EL (cell line): ENCODE data around the gene ZXDC.

Experiments used
- DNase-seq: peaks from one replicate; pipeline ENCODE4 v3.0.0-alpha.2; 2016

Gene ZXDC

DNA sequence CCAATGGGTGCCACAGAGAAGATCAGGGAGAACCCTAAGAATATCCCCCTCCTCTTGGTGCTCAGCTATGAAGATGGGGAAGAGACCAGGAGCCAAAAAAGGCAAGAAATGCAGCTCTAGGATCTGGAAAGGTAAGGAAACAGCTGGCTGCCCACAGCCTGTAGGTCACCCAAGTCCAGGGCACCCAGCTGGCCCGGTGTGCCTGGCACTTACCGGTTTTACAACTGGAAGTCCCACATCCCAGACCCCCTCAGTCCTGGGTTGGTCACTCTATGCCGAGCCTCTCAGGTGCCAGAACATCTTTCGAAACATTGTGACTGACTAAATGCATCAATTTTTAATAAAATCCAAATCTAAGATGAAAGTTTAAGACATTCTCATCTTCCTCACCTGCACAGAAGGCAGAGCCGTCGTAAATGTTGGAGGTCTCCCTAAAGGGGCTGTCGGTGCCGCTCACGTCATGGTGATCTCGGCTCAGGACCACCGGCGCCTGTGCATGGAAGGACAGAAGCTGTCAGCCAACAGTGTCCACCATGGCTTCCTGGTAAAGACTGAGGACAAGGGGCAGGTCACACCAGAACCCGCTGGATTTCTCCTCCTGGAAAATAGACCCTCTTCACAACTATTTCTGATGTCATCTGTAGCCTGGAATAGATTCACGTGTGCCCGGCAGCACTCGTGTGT lies 13.3 kb upstream of the ZXDC start:
- no peak for DNase-seq

DNA sequence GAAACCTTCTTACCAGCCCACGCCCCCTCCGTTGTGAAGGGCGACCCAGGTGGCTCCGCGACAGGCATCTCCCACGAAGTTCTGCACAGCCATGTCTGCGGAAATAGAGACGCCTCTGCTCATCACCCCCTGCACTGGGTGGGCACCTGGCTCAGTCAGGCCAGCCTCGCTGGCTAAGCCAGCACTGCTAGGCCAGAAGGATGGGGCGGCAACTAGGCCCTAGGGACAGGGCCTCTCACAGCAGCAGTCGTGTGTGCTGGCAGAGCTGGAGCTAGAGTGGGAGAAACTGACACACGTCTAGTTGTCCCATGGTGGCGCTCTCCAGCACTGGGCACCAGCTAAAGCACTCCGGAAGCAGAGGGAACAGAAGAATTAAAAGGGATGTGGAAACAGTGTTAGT lies 12.5 kb upstream of the ZXDC start:
- DNase-seq, result no peak

DNA sequence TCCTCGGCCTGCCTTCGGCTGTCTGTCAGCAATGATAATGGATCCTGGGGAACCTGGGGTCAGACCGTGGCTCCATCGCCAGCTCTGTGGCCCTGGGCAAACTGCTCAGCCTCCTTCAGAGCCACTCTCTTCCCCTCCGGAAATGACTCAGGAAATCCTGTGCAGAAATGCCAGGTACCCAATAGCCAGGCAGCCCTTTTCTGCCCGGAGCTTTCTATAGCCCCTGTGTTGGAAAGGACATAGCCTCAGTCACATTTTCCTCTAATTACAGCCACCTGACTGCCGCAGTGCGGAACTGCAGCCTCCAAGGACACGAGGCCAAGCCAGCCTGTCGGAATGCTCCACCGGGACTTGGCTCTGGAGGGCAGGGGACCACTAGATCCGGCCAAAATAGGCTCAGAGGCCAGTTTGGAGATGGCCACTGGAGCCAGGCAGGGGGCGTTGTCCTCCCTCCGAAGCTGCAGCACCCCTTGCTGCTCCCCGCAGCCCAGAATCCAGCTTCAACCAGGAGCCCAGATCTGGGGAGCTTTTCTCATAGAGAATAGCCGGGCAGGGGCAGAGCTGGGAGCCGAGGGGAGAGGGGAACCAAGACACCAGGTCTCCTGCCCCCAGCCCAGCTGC lies 11.6 kb upstream of the ZXDC start:
- DNase-seq, result peak; percentile 48

DNA sequence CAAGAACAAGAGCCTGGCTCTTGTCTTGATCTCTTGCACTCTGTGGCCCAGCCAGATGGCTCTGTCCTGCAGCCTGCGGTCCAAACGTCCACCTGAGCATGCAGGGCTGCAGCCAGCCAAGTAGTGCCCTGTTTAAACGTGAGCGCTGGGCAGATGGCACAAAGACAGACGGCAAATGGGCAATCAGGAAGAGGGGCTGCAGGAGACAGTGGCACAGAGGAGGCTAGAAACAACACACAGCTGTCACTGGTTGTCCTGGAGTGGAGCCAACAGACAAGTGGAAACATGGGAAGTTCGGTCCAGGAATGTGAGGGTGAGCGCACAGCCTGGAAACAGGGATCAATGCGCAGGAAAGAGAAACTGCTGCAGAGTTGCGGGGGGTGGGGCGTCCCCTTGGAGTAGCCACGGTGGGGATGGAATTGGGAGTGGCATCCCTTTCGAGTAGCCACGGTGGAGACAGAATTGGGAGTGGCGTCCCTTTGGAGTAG lies 10.7 kb upstream of the ZXDC start:
- no peak for DNase-seq

DNA sequence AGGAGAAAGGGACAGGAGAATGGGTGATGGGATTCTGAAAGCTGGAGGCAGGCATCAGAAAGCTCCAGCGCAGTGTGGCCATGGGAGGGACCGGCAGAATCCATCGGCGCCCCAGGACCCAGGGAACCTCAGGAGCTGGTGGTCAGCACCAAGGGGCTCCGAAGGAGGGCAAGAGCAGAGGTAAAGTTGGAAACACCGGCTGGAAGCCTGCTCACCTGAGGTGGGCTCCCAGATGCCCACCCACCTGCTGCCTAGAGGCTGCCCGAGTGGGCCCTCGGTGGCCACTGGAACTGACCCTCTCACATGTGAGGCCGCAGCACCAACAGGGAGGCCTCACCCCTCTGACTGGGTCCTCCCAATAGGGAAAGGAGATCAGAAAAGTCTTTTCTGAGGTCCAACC lies 10.3 kb upstream of the ZXDC start:
- no peak for DNase-seq

DNA sequence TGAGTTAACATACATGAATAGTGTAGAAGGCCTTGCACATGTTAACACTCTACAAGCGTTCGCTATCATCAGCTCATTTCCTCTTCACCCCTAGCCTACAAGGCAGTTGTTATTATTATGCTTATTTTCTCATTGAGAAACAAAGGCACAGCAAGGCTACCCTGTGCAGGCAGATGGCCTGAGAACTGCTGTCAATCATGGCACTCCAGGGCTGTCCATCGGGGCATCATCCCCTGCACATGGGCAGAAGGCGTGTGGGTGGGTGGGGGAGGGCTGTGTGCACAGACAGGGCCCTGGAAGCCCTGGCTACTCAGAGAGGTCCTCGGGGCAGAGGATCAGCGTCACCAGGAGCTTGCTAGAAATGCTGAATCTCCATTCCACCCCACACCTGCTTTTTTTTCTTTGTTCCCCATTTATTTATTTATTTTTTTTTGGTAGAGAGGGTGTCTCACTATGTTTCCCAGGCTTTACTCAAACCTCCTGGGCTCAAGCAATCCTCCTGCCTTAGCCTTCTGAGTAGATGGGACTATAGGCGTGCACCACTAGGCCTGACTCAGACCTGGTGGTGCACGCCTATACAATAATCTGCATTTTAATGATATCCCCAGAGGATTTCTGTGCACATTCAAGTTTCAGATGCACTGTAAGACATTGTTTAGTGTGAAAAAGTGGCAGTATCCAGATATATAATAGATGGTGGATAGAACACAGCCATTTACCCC lies 9.6 kb upstream of the ZXDC start:
- DNase-seq, result no peak

DNA sequence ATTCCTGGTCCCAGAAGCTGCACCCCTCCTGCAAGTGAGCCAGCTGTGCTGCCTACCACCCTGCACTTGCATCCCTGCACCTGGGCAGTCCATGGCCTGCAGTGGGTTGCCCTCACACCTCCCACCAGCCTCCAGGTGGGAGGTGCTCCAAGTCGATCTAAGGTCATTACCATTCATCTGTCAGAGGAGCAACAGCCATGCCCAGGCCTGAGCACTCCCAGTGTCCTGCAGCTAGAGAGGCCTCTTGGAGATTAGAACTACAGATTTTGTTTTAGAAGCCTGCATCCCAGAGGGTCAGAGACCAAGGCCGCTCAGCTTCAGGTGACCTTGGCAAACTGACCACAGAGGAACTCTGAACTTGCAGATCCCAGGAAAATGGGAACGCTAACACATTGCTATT lies 9.0 kb upstream of the ZXDC start:
- DNase-seq, result no peak

DNA sequence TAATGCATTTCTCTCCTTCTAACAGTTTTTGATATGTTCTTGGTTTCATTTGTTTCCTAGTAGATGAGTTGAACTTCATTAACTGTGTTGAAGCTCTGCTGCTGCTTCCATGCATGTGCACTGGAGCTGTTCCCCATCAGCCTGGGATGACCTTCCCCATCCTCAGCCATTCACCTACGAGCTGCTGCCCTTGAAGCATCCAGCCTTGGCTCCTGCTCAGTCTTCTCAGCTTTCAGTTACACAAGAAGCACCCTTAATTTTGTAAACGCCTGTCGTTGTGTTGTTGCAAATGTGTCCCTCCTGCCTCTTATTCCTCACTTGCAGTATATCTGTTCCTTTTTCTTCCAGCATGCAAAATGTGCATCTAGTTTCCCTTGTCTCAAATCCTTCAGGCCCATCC lies 8.5 kb upstream of the ZXDC start:
- DNase-seq, result no peak

DNA sequence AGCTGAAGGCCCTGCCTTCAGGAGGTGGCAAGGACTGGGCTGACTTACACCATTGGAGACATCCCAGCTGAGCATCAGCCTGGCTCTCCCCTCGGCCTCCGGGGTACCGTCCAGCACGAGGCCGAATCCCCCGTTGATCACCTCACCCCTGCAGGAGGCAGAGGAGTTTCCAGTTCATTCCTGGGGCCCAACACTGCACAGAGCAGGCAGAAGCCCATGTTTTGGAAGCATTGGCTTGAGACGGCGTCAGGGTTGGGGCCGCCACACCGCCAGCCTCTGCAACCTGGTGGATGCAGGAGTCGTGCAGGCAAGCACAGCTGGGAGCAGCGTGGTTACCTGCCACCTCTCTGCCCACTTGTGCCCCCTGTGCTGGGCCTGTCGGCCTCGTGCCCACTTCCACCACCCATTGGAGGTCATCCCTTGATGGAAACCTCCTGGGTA lies 7.7 kb upstream of the ZXDC start:
- DNase-seq, result no peak

DNA sequence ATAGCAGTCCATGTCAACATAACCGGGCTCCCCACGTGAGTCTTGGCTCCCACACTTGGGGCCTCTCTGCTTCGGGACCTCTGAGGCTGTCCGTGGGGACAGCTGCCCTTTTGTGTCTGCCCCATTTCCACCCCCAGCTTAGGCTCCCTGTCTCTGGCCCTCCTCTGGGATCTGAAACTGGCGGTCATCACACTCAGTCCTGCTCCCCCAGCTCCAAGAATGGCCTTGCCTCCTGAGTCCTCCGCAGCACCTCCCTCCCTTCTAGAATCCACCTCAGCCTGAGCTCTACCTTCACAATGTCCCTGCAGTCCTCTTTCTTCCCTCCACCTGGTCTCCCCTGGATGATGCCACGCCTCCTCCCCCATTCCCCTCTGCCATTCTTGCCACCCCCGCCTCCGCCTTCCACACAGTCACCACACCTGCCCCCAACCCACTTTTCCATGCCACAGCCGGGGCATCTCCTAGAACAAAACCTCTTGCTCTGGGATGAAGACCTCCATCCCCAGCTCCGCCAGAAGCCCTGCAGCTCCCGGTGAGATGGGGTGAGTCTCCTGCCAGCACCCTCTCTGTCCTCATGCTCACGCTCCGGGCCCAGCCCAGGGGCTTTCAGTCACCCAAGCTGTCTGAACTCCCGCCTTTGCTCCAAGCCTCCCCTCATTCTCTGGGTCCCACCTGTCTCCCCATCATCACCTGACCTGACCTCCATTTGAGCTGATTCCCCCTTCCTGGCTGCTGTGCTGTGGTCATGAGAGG lies 7.0 kb upstream of the ZXDC start:
- DNase-seq, result no peak

DNA sequence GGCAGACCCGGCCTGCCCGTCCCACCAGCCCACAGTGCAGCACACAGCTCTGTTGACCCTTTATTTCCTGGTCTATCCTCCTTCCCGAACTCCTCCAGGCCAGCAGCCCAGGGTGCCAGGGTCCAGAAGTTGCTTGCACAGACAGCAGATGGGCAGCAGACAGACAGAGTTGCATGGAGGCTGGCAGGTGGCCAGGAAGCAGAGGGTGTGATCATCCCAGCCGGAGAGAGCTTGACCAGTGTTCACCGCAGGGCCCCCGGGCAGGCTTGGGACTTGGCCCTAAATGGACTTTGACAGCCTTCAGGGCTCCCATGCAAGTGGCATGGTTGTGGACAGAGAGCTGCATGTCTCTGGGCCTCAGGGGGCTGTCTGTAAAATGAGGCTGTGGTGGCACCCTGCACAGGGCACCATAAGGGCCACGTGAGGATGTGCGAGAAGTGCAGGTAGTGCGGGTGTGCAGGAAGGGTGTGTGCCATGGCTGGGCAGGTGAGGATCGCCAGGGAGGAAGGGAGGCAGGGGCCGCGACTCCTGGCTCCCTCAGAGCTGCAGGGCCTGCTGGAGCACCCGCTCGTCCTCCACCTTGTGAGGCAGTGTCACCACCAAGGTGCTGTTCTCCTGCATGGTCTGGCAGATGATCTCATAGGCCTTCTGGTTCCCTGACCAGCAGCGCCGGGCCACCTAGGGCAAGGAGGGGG lies 6.3 kb upstream of the ZXDC start:
- DNase-seq, result peak; percentile 50

DNA sequence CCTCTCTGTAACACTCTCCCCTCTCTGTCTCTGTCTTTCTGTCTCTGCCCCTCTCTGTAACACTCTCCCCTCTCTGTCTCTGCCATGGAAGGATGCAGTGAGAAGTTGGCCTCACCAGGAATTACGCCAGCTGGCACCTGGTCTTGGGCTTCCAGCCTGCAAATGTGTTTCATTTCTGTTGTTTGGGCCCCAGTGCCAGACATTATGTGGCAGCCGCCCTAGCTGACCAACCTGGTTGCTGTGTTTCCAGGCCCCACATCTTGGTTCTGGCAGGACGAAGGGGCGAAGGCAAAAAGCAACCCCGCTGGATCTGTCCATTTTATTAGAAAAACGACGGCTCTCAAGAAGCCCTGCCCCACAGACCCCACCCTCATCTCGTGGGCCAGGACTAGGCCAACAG lies 5.2 kb upstream of the ZXDC start:
- no peak for DNase-seq

DNA sequence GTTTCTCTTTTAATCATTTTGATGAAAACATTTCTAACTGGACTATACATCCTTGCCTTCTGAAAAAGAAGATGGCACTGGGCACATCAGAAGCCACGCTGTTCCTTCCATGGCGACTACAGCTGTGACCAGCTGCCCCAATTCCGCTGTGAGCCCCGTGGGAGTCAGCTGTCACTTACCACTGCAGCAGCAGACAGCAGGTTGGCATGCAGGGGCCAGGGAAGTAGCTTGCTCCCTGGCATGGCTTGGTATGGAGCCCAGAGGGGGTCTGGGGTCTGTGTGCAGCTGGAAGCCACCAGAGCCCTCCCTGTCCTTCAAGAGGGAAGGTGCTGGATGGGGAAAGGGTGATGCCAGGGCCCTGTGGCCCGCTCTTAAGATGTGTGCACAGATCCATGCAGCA lies 4.5 kb upstream of the ZXDC start:
- no peak for DNase-seq

DNA sequence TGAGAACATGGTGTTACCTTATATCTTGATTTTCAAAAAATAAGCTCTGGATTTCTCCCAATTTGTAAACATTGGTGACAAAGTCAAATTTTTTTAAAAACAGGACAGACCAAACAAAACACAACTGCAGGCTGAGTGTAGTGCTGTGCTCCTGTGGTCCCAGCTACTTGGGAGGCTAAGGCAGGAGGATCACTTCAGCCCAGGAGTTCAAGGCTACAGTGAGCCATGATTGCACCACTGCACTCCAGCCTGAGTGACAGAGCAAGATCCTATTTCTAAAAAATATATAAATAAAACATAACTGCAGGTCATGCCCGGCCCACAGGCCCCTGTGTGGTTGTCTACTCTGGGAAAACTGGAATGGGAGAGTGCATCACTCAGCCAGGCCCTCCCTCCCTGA lies 4.0 kb upstream of the ZXDC start:
- DNase-seq, result no peak

DNA sequence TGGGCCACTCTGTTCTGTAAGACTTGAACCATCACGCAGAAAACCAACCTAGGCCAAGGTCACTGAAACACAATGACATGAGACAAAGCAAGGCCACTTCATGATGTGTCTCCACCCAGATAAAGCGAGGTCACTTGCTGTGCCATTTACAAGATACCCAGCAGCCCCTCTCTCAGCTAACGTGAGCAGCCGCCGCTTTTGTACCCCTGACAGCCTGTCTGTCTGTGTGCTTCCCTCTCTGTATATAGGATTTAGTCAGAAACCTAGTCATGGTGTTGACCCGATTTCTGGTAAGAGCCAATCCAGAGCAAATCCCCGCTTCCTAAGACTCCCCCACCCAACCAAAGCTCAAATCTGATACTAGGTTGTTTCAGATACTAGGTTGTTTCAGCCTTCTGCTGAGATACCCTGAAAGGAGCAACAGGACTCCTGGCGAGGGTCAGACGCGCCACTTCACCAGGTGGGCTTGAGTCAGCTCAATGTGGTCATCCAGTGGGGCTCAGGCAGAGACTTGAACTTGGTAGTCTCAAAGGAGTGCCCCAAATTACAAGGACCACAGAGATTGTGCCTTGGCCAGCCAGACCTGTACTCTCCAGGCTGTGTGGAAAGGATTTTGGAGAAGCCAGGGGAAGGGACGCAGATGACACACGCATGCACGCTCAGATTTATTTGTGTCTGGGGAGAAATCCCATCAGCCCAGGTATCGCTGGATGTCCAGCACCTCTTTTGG lies 3.1 kb upstream of the ZXDC start:
- DNase-seq, result no peak

DNA sequence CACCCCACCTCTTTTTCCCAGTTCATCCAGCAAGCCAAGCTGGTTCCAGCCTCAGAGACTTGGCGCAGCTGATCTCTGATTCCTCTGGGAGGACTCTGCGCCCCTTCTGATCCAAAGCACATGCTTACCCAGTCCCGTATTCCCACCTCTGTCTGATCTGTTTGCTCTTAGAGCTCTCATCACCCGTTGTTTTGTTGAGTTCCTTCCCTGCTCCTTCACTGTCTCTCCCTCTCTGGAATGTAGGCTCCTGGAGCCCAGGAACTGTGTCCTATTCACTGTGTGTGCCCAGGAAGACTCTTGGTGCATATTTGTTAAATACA lies 1.3 kb upstream of the ZXDC start:
- no peak for DNase-seq

DNA sequence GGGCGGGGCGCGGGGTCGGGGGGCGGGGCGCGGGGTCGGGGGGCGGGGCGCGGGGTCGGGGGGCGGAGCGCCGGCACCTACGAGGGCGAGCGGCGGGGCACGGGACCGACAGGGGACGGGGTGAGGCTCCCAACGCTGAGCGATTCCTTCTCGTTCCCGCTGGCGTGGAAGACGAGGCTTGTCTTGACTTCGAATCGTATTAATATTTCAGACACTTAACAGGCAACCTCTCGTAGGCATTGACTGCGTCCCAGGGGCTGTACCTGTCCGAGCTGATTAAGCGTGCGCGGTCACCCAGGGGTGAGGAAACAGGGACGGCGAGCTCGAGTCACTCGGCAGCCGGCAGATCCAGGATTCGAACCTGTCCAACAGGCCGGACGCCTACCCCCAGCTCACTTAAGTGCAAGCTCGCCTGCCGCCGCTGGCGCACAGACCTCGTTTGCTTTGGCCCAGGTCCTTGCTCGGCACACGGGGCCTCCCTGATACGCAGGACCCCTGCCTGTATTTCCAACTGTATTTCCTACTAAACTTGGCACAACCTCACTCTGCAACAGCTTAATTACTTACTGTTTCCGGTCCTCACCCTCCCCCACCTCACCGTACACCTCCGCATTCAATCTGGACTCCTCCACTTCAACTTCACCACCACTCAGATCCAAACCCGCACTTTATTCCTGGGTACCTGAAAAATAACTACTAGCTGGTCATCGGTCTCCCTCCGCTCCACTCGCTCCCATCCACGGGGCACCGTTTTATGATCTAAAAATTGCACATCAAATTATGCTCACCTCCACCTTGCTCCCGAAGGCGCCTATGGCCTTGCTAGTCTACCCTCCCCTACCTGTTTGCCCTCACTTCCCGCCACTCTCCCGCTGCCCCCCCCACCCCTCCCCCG lies 722 bp upstream of the ZXDC start:
- no peak for DNase-seq

DNA sequence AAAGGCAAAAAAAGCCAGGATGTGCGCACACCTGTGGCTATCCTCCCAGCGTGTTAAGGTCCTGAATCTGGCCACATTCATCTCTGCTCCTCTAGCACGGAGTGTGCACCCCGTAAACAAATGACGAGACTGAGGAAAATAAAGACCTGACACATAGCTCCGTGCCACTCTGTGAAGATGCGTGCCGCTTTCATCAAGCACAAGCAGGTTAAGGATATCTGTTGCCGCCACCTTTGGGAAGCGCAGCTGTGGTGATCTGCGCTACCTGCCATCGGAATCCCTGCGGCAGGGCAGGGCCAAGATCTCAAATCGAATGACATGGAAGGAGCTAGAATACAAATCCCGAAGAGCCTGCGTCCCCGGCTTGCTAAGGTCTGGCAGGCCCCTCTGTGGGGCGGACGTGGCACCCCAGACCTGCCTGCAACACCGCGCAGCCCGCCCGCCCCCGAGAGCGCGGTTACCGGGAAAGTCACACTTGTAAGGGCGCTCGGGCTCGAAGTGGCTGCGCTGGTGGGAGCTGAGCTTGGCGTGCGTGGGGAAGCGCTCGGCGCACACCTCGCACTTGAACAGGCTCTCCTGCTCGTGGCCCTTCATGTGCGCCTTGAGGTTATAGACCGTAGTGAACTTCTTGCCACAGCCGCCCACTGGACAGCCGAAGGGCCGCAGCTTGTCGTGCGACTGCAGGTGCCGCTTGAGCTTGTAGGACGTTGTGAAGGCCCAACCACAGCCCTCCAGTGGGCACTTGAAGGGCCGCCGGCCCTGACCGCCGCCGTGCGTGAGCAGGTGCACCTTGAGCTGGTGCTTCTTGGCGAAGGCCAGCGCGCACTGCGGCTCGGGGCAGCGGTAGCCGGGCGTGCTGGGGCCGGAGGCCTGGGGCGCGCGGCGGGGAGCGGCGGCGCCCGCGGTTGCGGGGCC lies 936 bp downstream of the ZXDC start:
- peak; percentile 45 for DNase-seq

DNA sequence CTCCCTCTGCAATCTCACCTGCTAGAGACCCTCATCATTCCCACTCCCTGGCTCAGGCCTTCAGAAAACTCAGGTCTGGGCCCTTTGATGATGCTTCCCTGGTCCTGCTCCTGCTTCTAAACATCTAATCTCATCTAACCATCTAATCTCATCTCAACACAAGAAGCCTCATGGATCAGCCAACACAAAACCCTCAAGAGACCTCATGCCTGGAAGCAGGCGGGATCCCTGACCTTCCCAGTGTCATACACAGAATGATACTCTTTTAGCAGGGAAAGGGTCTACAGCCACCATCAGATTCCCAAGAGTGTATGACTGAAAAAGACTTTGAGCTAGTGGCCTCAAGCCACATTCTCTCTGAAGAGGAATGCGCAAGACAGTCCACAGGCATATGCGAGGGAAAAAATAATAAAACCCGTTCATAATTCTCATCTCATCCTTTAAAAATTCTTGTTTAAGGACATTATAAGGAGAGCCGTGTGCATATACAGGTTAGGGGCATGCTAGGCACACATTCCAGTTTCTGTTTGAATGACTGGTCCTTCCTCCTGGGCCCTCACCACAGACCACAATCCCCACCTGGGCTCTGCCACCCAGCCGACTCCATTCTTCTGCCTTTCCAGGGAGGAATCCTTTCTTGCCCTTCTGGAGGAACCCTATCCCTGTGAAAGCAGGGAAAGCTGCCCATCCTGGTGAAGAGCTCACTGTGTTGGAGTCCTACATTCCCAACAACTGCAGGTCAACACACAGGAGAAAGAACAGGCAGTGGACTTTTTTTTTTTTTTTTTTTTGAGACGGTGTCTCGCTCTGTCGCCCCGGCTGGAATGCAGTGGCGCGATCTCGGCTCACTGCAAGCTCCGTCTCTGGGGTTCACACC lies 2.2 kb downstream of the ZXDC start:
- no peak for DNase-seq
